ENCODE measurements around the gene MUCL3. TPM values are rescaled to one million over a fixed set of nuclear protein-coding genes. Genes with fewer than 3 reads are reported as not detected.

Gene MUCL3
- total RNA-seq, 4 donors from 2014 or later = not detected

DNA sequence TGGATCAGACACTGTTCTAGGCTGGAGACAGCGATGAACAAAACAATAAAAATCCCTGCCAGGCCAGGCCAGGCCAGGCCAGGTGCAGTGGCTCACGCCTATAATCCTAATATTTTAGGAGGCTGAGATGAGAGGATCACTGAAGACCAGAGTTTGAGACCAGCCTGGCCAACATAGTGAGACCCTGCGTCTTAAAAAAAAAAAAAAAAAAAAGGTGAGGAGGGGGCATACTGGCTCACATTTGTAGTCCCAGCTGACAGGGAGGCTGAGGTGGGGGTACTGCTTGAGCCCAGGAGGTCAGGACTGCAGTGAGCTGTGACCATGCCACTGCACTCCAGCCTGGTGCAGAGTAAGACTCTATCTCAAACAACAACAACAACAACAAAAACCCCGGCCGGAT, 4.5 kb downstream of the MUCL3 start:
- Histone ChIP-seq H3K36me3 (no peaks in the 10 kb centered on the region), H3K4me3 (no peak overlapping the region), H3K27me3 (peaks cover 0 to 9% (median 0%) of the 10 kb centered on the region in 3 donors), H3K9me3 (no peaks in the 10 kb centered on the region), H3K27ac (no peak overlapping the region), H3K4me1 (no peaks in the 10 kb centered on the region)
- intact Hi-C loops (cut with DNase I; ENCODE audit: low total_unique reads) (no loop called here), in situ Hi-C loops (cut with MboI; ENCODE audit: low sequenced_read_pairs in 4 of 4) (no loop called here)
- DNase-seq = no peak
- ATAC-seq = no peak
- TF ChIP-seq POLR2A (IDR thresholded peaks at IDR 0.05) = no peak
- TF ChIP-seq, protein P1, sequence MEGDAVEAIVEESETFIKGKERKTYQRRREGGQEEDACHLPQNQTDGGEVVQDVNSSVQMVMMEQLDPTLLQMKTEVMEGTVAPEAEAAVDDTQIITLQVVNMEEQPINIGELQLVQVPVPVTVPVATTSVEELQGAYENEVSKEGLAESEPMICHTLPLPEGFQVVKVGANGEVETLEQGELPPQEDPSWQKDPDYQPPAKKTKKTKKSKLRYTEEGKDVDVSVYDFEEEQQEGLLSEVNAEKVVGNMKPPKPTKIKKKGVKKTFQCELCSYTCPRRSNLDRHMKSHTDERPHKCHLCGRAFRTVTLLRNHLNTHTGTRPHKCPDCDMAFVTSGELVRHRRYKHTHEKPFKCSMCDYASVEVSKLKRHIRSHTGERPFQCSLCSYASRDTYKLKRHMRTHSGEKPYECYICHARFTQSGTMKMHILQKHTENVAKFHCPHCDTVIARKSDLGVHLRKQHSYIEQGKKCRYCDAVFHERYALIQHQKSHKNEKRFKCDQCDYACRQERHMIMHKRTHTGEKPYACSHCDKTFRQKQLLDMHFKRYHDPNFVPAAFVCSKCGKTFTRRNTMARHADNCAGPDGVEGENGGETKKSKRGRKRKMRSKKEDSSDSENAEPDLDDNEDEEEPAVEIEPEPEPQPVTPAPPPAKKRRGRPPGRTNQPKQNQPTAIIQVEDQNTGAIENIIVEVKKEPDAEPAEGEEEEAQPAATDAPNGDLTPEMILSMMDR (IDR thresholded peaks at IDR 0.05 in 4 of 5, conservative IDR thresholded peaks at IDR 0.05 in 1 of 5) = no peak

DNA sequence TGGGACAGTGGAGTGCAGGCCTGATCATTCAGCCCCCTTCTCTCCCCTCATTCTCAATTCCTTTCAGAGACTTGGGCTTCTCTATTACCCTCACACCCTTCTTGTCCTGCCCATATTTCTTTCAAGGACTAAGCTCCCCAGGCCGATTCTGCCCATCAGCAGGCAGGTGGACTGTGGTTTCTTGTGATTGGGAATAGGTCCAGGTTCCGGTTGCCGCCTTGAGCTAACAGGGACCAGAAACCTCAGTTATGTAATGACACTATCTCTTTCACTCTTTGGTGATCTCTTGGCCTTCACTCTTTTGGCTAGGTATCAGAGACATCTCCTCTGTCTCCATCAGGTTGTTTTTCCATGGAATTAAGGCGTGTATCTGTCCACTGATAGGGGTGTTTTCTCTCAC, 6.5 kb downstream of the MUCL3 start:
- TF ChIP-seq, protein P1 (IDR thresholded peaks at IDR 0.05 in 4 of 5, conservative IDR thresholded peaks at IDR 0.05 in 1 of 5) = no peak
- no peak for TF ChIP-seq POLR2A (IDR thresholded peaks at IDR 0.05)
- no peaks in the 10 kb centered on the region for H3K4me1 ChIP-seq
- peaks cover 0 to 9% (median 0%) of the 10 kb centered on the region in 3 donors for H3K27me3 ChIP-seq
- ATAC-seq = no peak
- DNase-seq = no peak
- intact Hi-C loops (cut with DNase I; ENCODE audit: low total_unique reads) = no loop called here
- H3K36me3 ChIP-seq = no peaks in the 10 kb centered on the region
- in situ Hi-C loops (cut with MboI; ENCODE audit: low sequenced_read_pairs in 4 of 4) = no loop called here
- no peak overlapping the region for H3K27ac ChIP-seq
- H3K9me3 ChIP-seq = no peaks in the 10 kb centered on the region
- H3K4me3 ChIP-seq = no peak overlapping the region

DNA sequence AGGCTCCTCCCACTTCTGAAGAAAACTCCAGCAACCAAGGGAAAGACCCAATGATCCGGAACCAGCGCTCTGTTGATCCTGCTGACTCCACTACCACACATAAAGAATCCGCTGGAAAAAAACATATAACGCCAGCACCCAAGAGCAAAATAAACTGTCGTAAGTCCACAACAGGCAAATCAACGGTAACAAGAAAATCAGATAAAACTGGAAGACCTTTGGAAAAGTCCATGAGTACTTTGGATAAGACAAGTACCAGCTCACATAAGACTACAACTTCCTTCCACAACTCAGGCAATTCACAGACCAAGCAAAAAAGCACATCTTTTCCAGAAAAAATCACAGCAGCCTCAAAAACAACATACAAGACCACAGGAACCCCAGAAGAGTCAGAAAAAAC, 8.0 kb downstream of the MUCL3 start:
- in situ Hi-C loops (cut with MboI; ENCODE audit: low sequenced_read_pairs in 4 of 4) (no loop called here), intact Hi-C loops (cut with DNase I; ENCODE audit: low total_unique reads) (no loop called here)
- DNase-seq = no peak
- Histone ChIP-seq H3K9me3 (no peaks in the 10 kb centered on the region), H3K4me3 (no peak overlapping the region), H3K4me1 (no peaks in the 10 kb centered on the region), H3K36me3 (no peaks in the 10 kb centered on the region), H3K27me3 (no peaks in the 10 kb centered on the region), H3K27ac (no peak overlapping the region)
- TF ChIP-seq, protein P1 (IDR thresholded peaks at IDR 0.05 in 4 of 5, conservative IDR thresholded peaks at IDR 0.05 in 1 of 5) = no peak
- no peak for TF ChIP-seq POLR2A (IDR thresholded peaks at IDR 0.05)
- no peak for ATAC-seq

DNA sequence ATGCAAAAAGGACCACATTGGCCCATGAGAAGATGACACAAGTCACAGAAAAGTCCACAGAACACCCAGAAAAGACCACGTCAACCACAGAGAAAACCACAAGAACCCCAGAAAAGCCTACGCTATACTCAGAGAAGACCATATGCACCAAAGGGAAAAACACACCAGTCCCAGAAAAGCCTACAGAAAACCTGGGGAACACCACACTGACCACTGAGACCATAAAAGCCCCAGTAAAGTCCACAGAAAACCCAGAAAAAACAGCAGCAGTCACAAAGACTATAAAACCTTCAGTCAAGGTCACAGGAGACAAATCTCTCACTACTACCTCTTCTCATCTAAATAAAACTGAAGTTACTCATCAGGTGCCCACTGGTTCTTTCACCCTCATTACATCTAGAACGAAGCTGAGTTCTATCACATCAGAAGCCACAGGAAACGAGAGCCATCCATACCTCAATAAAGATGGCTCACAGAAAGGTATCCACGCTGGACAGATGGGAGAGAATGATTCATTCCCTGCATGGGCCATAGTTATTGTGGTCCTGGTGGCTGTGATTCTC, 11.2 kb downstream of the MUCL3 start:
- DNase-seq (no peak), ATAC-seq (no peak)
- Histone ChIP-seq H3K4me1 (peaks cover 7 to 12% of the 10 kb centered on the region in 2 donors), H3K27ac (no peak overlapping the region), H3K27me3 (peaks cover 0 to 6% (median 5%) of the 10 kb centered on the region in 3 donors), H3K36me3 (no peaks in the 10 kb centered on the region), H3K4me3 (no peak overlapping the region), H3K9me3 (no peaks in the 10 kb centered on the region)
- no peak for TF ChIP-seq POLR2A (IDR thresholded peaks at IDR 0.05)
- TF ChIP-seq, protein P1 (IDR thresholded peaks at IDR 0.05 in 4 of 5, conservative IDR thresholded peaks at IDR 0.05 in 1 of 5) = no peak
- intact Hi-C loops (cut with DNase I; ENCODE audit: low total_unique reads) (no loop called here), in situ Hi-C loops (cut with MboI; ENCODE audit: low sequenced_read_pairs in 4 of 4) (no loop called here)
